Activated T-cell treated with anti-CD3 and anti-CD28 coated beads for 4 hours (primary cell): ENCODE measurements around the gene UQCRC1.

Experiments
- DNase-seq: peaks from one replicate; pipeline ENCODE4 v3.0.0-alpha.2; 2020

UQCRC1 gene

GRCh38 chr3:48569808-48570450 is 39.5 kb downstream of the UQCRC1 start:
- no peak for DNase-seq

- DNase-seq = no peak
These were observed 40.0 kb downstream of the UQCRC1 start for GRCh38 chr3:48569400-48569799.

- no peak for DNase-seq
These were observed 41.0 kb downstream of the UQCRC1 start for GRCh38 chr3:48568476-48568875.

- no peak for DNase-seq
These were observed 41.9 kb downstream of the UQCRC1 start for GRCh38 chr3:48567500-48567899.

GRCh38 chr3:48567090-48567489 is 42.4 kb downstream of the UQCRC1 start:
- no peak for DNase-seq

GRCh38 chr3:48566401-48566760 is 43.1 kb downstream of the UQCRC1 start:
- DNase-seq = no peak

- DNase-seq = no peak
These were observed 43.6 kb downstream of the UQCRC1 start for GRCh38 chr3:48565591-48566400.

- no peak for DNase-seq
These were observed 44.3 kb downstream of the UQCRC1 start for GRCh38 chr3:48565186-48565585.

GRCh38 chr3:48564667-48565066 is 44.8 kb downstream of the UQCRC1 start:
- DNase-seq = no peak

GRCh38 chr3:48564022-48564421 is 45.4 kb downstream of the UQCRC1 start:
- no peak for DNase-seq

GRCh38 chr3:48563382-48563918 is 46.0 kb downstream of the UQCRC1 start, which contains the start of gene UCN2:
Gene UCN2 (minus strand): TSS chr3:48563781. CDS start chr3:48563124, 657 bp downstream.
- no peak for DNase-seq

- DNase-seq = no peak
These were observed 46.9 kb downstream of the UQCRC1 start for GRCh38 chr3:48562367-48563095.

GRCh38 chr3:48561045-48561736 is 48.3 kb downstream of the UQCRC1 start:
- DNase-seq = no peak

- DNase-seq = no peak
These were observed 48.8 kb downstream of the UQCRC1 start for GRCh38 chr3:48560648-48561018.

- DNase-seq = no peak
These were observed 50.8 kb downstream of the UQCRC1 start for GRCh38 chr3:48558493-48559134.

- peak; percentile 100 for DNase-seq
These were observed 52.4 kb downstream of the UQCRC1 start, which contains the start of gene PFKFB4 for GRCh38 chr3:48556796-48557626. Gene PFKFB4 (minus strand): TSS chr3:48556803. CDS start chr3:48556777, 26 bp downstream.

- no peak for DNase-seq
These were observed 53.3 kb downstream of the UQCRC1 start for GRCh38 chr3:48555949-48556795.

- DNase-seq = no peak
These were observed 54.1 kb downstream of the UQCRC1 start for GRCh38 chr3:48555231-48555948.
